OCI-LY1 (cell line): ENCODE data around the gene PLEKHH1.

Experiments
- H2AFZ ChIP-seq: fragments of 200-600 bp; sonication (generic), shearing (Covaris generic); 2 replicates; pipeline ENCODE4 v1.6.0; 2014; ENCODE audit warnings: antibody characterized with exemption, mild to moderate bottlenecking, low read length
- H3F3A ChIP-seq: fragments of 200-600 bp; sonication (generic), shearing (Covaris generic); 2 replicates; pipeline ENCODE4 v1.6.0; 2014; ENCODE audit warnings: mild to moderate bottlenecking, antibody characterized with exemption, low read length, moderate library complexity; ENCODE audit not compliant: insufficient read depth
- H3K27ac ChIP-seq: fragments of 200-600 bp; sonication (generic); 2 replicates; pipeline ENCODE4 v1.5.1; 2014; ENCODE audit warnings: low read length, mixed run types, mild to moderate bottlenecking, low read depth; ENCODE audit not compliant: poor library complexity, severe bottlenecking
- H3K27me3 ChIP-seq: fragments of 200-600 bp; sonication (generic); 2 replicates; pipeline ENCODE4 v1.6.0; 2014; ENCODE audit warnings: antibody characterized with exemption, mild to moderate bottlenecking, low read length, moderate library complexity; ENCODE audit not compliant: insufficient read depth
- H3K36me3 ChIP-seq: fragments of 200-600 bp; sonication (generic); 2 replicates; pipeline ENCODE4 v1.6.1; 2014; ENCODE audit warnings: mild to moderate bottlenecking, antibody characterized with exemption, low read length, moderate library complexity, mixed read lengths; ENCODE audit not compliant: insufficient read depth
- H3K4me1 ChIP-seq: fragments of 200-600 bp; sonication (generic); 2 replicates; pipeline ENCODE4 v1.5.1; 2014; ENCODE audit warnings: mild to moderate bottlenecking, low read length, moderate library complexity; ENCODE audit not compliant: insufficient read depth, severe bottlenecking
- H3K4me2 ChIP-seq: fragments of 200-600 bp; sonication (generic), shearing (Covaris generic); 2 replicates; pipeline ENCODE4 v1.6.1; 2014; ENCODE audit warnings: low read length
- H3K4me3 ChIP-seq: fragments of 200-600 bp; sonication (generic); 2 replicates; pipeline ENCODE4 v1.5.1; 2014; ENCODE audit warnings: low read length, low read depth, mild to moderate bottlenecking, mixed read lengths; ENCODE audit not compliant: poor library complexity, severe bottlenecking
- H3K79me2 ChIP-seq: fragments of 200-600 bp; shearing (Covaris generic); 2 replicates; pipeline ENCODE4 v1.6.1; 2016; ENCODE audit warnings: mixed run types, low read length, mixed read lengths; ENCODE audit not compliant: insufficient read depth
- H3K9ac ChIP-seq: fragments of 200-600 bp; sonication (generic), shearing (Covaris generic); 2 replicates; pipeline ENCODE4 v1.6.1; 2014; ENCODE audit warnings: mild to moderate bottlenecking, low read length, mixed read lengths
- H3K9me2 ChIP-seq: fragments of 200-600 bp; sonication (generic), shearing (Covaris generic); 2 replicates; pipeline ENCODE4 v1.6.1; 2014; ENCODE audit warnings: low read depth, mild to moderate bottlenecking, low read length, mixed read lengths
- H3K9me3 ChIP-seq: fragments of 200-600 bp; shearing (Covaris generic); 2 replicates; pipeline ENCODE4 v1.6.1; 2014; ENCODE audit warnings: low read length, mixed read lengths
- H4K20me1 ChIP-seq: fragments of 200-600 bp; sonication (generic), shearing (Covaris generic); 2 replicates; pipeline ENCODE4 v1.6.0; 2016; ENCODE audit warnings: mild to moderate bottlenecking, low read length; ENCODE audit not compliant: insufficient read depth
- CTCF ChIP-seq: fragments of 200-600 bp; sonication (generic), shearing (Covaris generic); IDR thresholded peaks from 2 replicates; pipeline ENCODE4 v1.5.1; 2017; ENCODE audit warnings: mild to moderate bottlenecking, antibody characterized with exemption, low read length, moderate library complexity, mixed read lengths
- EZH2 ChIP-seq: fragments of 200-600 bp; sonication (generic), shearing (Covaris generic); IDR thresholded peaks from 2 replicates; pipeline ENCODE4 v1.8.0; 2017; ENCODE audit warnings: borderline replicate concordance, mixed run types, mild to moderate bottlenecking, antibody characterized with exemption, low read length, moderate library complexity, mixed read lengths

The PLEKHH1 gene

GRCh38 chr14:67577181-67577808 lies 44.2 kb downstream of the PLEKHH1 start:
- H3K27ac ChIP-seq = no peak overlapping the region
- H2AFZ ChIP-seq = no peak overlapping the region
- no peaks in the 10 kb centered on the region for H4K20me1 ChIP-seq
- H3K9me2 ChIP-seq = no peaks in the 10 kb centered on the region
- H3K27me3 ChIP-seq = peaks cover 7% of the 10 kb centered on the region; the same call in 1 of the 2 replicates
- H3K9me3 ChIP-seq = no peaks in the 10 kb centered on the region
- H3K4me1 ChIP-seq = no peaks in the 10 kb centered on the region
- TF ChIP-seq CTCF (no peak), EZH2 (no peak)
- H3K36me3 ChIP-seq = no peaks in the 10 kb centered on the region
- H3K4me3 ChIP-seq = no peak overlapping the region
- no peak overlapping the region for H3K9ac ChIP-seq
- H3F3A ChIP-seq = no peaks in the 10 kb centered on the region
- H3K4me2 ChIP-seq = no peak overlapping the region
- H3K79me2 ChIP-seq = no peaks in the 10 kb centered on the region

- Histone ChIP-seq H3K4me3 (no peak overlapping the region), H3K36me3 (no peaks in the 10 kb centered on the region), H3K9me3 (no peaks in the 10 kb centered on the region), H3K4me2 (no peak overlapping the region), H3K27ac (no peak overlapping the region), H2AFZ (no peak overlapping the region), H3K9ac (no peak overlapping the region), H4K20me1 (no peaks in the 10 kb centered on the region), H3K9me2 (no peaks in the 10 kb centered on the region), H3K79me2 (no peaks in the 10 kb centered on the region), H3F3A (no peaks in the 10 kb centered on the region), H3K27me3 (peaks cover 7% of the 10 kb centered on the region; the same call in 1 of the 2 replicates), H3K4me1 (no peaks in the 10 kb centered on the region)
- TF ChIP-seq CTCF = no peak
- no peak for TF ChIP-seq EZH2
Measured at GRCh38 chr14:67577909-67578749, 45.0 kb downstream of the PLEKHH1 start.

GRCh38 chr14:67579040-67579439 lies 46.0 kb downstream of the PLEKHH1 start:
- Histone ChIP-seq H3K9me2 (no peaks in the 10 kb centered on the region), H4K20me1 (no peaks in the 10 kb centered on the region), H2AFZ (no peak overlapping the region), H3K9me3 (no peaks in the 10 kb centered on the region), H3K27me3 (peaks cover 7% of the 10 kb centered on the region; the same call in 1 of the 2 replicates), H3F3A (no peaks in the 10 kb centered on the region), H3K9ac (no peak overlapping the region), H3K36me3 (no peaks in the 10 kb centered on the region), H3K4me1 (no peaks in the 10 kb centered on the region), H3K4me2 (no peak overlapping the region), H3K4me3 (no peak overlapping the region), H3K27ac (no peak overlapping the region), H3K79me2 (no peaks in the 10 kb centered on the region)
- TF ChIP-seq CTCF (no peak), EZH2 (no peak)
